ENCODE measurements around the gene NECAB2. TPM values are rescaled to one million over a fixed set of nuclear protein-coding genes. Genes with fewer than 3 reads are reported as not detected.

Gene NECAB2
- total and polyA plus RNA-seq, 2 experiments from 2014 or later: 1.6 to 5.1 TPM

DNA sequence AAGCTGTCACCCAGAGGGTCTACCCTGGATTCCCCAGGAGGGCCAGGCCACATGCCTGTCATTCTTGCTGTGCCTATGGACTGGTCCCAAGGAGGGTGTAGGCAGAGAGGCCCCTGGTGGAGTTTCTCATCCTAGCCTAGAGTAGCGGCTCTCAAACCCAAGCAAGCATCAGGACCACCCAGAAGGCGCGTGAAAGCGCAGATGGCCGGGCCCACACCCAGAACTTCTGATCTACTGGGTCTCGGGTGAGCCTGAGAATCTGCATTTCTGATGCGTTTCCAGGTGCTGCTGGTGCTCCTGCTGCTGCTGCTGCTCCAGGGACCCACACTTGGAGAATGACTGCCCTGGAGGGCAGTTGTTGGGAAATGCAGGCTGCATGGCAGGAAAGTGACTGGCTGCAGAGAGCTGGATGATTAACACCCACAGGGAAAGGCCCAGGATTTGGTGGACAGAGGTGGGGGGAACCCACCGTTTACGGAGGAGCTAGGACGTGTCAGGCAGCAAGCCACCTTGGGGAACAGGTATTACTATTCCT, 24.5 kb upstream of the NECAB2 start:
- Mint-ChIP-seq H3K27ac (no peak overlapping the region), H3K36me3 (ENCODE audit: low read depth) (no peaks in the 10 kb centered on the region; the same call in 2 of the 3 replicates), H3K27me3 (ENCODE audit: insufficient read depth, low read depth, poor library complexity) (peaks cover 27% of the 10 kb centered on the region), H3K4me3 (no peak overlapping the region), H3K9me3 (no peaks in the 10 kb centered on the region), H3K4me1 (peaks cover 12% of the 10 kb centered on the region)
- Histone ChIP-seq H3K4me1 (ENCODE audit: insufficient read depth) (no peaks in the 10 kb centered on the region), H2AFZ (no peak overlapping the region), H3K27ac (ENCODE audit: low read depth) (no peak overlapping the region), H3K36me3 (ENCODE audit: insufficient read depth) (no peaks in the 10 kb centered on the region), H3K27me3 (ENCODE audit: insufficient read depth) (no peaks in the 10 kb centered on the region), H4K20me1 (replicated peaks; ENCODE audit: insufficient read depth) (no peaks in the 10 kb centered on the region; the same call in 1 of the 2 replicates), H3K79me2 (replicated peaks; ENCODE audit: insufficient read depth) (no peaks in the 10 kb centered on the region), H3K9me2 (ENCODE audit: insufficient read depth) (no peaks in the 10 kb centered on the region), H3K4me3 (no peak overlapping the region), H3K4me2 (no peak overlapping the region), H3F3A (replicated peaks; ENCODE audit: low read depth) (no peaks in the 10 kb centered on the region)
- DNase-seq (ENCODE audit: low spot score): no peak
- TF ChIP-seq CREB1 (CRISPR knock-in tag; IDR thresholded peaks at IDR 0.05; ENCODE audit: low read depth) (no peak), STAT1 (IDR thresholded peaks at IDR 0.05; ENCODE audit: unreplicated experiment) (no peak), NANOG (IDR thresholded peaks at IDR 0.05; ENCODE audit: borderline replicate concordance) (no peak), POLR2AphosphoS5 (IDR thresholded peaks at IDR 0.05; ENCODE audit: low read depth) (no peak), EZH2 (IDR thresholded peaks at IDR 0.05; ENCODE audit: low read depth, unreplicated experiment) (no peak), JUNB (IDR thresholded peaks at IDR 0.05; ENCODE audit: unreplicated experiment) (no peak), EZH2phosphoT487 (IDR thresholded peaks at IDR 0.05; ENCODE audit: unreplicated experiment) (no peak)
- TF ChIP-seq, protein P1, sequence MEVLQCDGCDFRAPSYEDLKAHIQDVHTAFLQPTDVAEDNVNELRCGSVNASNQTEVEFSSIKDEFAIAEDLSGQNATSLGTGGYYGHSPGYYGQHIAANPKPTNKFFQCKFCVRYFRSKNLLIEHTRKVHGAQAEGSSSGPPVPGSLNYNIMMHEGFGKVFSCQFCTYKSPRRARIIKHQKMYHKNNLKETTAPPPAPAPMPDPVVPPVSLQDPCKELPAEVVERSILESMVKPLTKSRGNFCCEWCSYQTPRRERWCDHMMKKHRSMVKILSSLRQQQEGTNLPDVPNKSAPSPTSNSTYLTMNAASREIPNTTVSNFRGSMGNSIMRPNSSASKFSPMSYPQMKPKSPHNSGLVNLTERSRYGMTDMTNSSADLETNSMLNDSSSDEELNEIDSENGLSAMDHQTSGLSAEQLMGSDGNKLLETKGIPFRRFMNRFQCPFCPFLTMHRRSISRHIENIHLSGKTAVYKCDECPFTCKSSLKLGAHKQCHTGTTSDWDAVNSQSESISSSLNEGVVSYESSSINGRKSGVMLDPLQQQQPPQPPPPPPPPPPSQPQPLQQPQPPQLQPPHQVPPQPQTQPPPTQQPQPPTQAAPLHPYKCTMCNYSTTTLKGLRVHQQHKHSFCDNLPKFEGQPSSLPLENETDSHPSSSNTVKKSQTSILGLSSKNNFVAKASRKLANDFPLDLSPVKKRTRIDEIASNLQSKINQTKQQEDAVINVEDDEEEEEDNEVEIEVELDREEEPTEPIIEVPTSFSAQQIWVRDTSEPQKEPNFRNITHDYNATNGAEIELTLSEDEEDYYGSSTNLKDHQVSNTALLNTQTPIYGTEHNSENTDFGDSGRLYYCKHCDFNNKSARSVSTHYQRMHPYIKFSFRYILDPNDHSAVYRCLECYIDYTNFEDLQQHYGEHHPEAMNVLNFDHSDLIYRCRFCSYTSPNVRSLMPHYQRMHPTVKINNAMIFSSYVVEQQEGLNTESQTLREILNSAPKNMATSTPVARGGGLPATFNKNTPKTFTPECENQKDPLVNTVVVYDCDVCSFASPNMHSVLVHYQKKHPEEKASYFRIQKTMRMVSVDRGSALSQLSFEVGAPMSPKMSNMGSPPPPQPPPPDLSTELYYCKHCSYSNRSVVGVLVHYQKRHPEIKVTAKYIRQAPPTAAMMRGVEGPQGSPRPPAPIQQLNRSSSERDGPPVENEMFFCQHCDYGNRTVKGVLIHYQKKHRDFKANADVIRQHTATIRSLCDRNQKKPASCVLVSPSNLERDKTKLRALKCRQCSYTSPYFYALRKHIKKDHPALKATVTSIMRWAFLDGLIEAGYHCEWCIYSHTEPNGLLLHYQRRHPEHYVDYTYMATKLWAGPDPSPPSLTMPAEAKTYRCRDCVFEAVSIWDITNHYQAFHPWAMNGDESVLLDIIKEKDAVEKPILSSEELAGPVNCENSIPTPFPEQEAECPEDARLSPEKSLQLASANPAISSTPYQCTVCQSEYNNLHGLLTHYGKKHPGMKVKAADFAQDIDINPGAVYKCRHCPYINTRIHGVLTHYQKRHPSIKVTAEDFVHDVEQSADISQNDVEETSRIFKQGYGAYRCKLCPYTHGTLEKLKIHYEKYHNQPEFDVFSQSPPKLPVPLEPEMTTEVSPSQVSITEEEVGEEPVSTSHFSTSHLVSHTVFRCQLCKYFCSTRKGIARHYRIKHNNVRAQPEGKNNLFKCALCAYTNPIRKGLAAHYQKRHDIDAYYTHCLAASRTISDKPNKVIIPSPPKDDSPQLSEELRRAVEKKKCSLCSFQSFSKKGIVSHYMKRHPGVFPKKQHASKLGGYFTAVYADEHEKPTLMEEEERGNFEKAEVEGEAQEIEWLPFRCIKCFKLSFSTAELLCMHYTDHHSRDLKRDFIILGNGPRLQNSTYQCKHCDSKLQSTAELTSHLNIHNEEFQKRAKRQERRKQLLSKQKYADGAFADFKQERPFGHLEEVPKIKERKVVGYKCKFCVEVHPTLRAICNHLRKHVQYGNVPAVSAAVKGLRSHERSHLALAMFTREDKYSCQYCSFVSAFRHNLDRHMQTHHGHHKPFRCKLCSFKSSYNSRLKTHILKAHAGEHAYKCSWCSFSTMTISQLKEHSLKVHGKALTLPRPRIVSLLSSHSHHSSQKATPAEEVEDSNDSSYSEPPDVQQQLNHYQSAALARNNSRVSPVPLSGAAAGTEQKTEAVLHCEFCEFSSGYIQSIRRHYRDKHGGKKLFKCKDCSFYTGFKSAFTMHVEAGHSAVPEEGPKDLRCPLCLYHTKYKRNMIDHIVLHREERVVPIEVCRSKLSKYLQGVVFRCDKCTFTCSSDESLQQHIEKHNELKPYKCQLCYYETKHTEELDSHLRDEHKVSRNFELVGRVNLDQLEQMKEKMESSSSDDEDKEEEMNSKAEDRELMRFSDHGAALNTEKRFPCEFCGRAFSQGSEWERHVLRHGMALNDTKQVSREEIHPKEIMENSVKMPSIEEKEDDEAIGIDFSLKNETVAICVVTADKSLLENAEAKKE (CRISPR knock-in tag; IDR thresholded peaks at IDR 0.05): no peak
- TF ChIP-seq, protein P2, sequence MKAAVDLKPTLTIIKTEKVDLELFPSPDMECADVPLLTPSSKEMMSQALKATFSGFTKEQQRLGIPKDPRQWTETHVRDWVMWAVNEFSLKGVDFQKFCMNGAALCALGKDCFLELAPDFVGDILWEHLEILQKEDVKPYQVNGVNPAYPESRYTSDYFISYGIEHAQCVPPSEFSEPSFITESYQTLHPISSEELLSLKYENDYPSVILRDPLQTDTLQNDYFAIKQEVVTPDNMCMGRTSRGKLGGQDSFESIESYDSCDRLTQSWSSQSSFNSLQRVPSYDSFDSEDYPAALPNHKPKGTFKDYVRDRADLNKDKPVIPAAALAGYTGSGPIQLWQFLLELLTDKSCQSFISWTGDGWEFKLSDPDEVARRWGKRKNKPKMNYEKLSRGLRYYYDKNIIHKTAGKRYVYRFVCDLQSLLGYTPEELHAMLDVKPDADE (IDR thresholded peaks at IDR 0.05): no peak
- no peak for ATAC-seq

Measured in GM23338 (cell line).